A549 (cell line): ENCODE data around the gene GALNT12. TPM values are rescaled to one million over a fixed set of nuclear protein-coding genes. Genes with fewer than 3 reads are reported as not detected.

Experiments used
- ATAC-seq, 2 experiments: fragments of 200-7000 bp in 1 of 2; fragments of >200 bp in 1 of 2; cut with Nextera tagmentation in 1 of 2; cut with Tn5 transposase in 1 of 2; 3 replicates each; pipeline versions ENCODE4 v1.8.0 to v1.9.1; 2018 to 2020; ENCODE audit warnings: mild to moderate bottlenecking in 1 of 2, moderate library complexity in 1 of 2
- CTCF ChIA-PET: fragments of 300-600 bp; sonication (Branson Sonifier 250); formaldehyde crosslinking; extraction: SDS; loops from one replicate; lab custom pipeline; 2021; ENCODE audit warnings: antibody characterized with exemption, inconsistent platforms; lab: Yijun Ruan, JAX
- POLR2A ChIA-PET: fragments of 350-600 bp; formaldehyde crosslinking; extraction: SDS; loops from one replicate; lab custom pipeline; 2021; ENCODE audit warnings: antibody characterized with exemption, inconsistent platforms; lab: Yijun Ruan, JAX
- DNase-seq, 2 experiments: peaks; one replicate each; pipeline versions ENCODE4 v3.0.0 to v3.0.0-alpha.2; 2011 to 2016; ENCODE audit warnings: low read depth in 1 of 2, low spot score in 1 of 2
- FAIRE-seq: peaks from 2 replicates; lab custom pipeline; 2011; peaks lifted over from hg19 to GRCh38; lab: Jason Lieb, UNC
- H3K27ac ChIP-seq, 2 experiments: fragments of >200 bp; sonication (Bioruptor Twin); formaldehyde crosslinking; 3 replicates each; pipeline ENCODE4 v1.5.1; 2016 to 2017
- H3K4me1 ChIP-seq: fragments of >200 bp; sonication (Bioruptor Twin); formaldehyde crosslinking; 3 replicates; pipeline ENCODE4 v1.6.1; 2016
- H3K4me2 ChIP-seq: fragments of >200 bp; sonication (Bioruptor Twin); formaldehyde crosslinking; 3 replicates; pipeline ENCODE4 v1.6.1; 2016
- H3K4me3 ChIP-seq: fragments of >200 bp; sonication (Bioruptor Twin); formaldehyde crosslinking; 3 replicates; pipeline ENCODE4 v1.5.1; 2016
- H3K9me3 ChIP-seq: fragments of >200 bp; sonication (Bioruptor Twin); formaldehyde crosslinking; 3 replicates; pipeline ENCODE4 v1.6.1; 2016
- BHLHE40 ChIP-seq: IDR thresholded peaks from 2 replicates; pipeline ENCODE4 v1.6.1; 2012; ENCODE audit warnings: low read depth, low read length, inconsistent platforms
- CHD4 ChIP-seq: fragments of 200-600 bp; sonication (generic); IDR thresholded peaks from 2 replicates; pipeline ENCODE4 v1.6.1; 2016; ENCODE audit warnings: antibody characterized with exemption, mild to moderate bottlenecking, borderline replicate concordance
- E2F6 ChIP-seq: IDR thresholded peaks from 2 replicates; pipeline ENCODE4 v1.6.1; 2012; ENCODE audit warnings: low read depth, borderline replicate concordance
- EHF ChIP-seq: fragments of 250-450 bp; sonication (Bioruptor Pico); IDR thresholded peaks from 2 replicates; pipeline ENCODE4 v1.5.0; 2020; ENCODE audit warnings: mild to moderate bottlenecking
- ELK1 ChIP-seq: fragments of 150-350 bp; IDR thresholded peaks from 2 replicates; pipeline ENCODE4 v1.6.1; 2014; ENCODE audit warnings: low read depth, mild to moderate bottlenecking, low read length
- FOXS1 ChIP-seq: fragments of 250-450 bp; sonication (Bioruptor Pico); IDR thresholded peaks from 2 replicates; pipeline ENCODE4 v1.5.0; 2020; ENCODE audit warnings: mild to moderate bottlenecking, moderate library complexity
- GATA3 ChIP-seq: IDR thresholded peaks from 2 replicates; pipeline ENCODE4 v1.6.1; 2012; ENCODE audit warnings: borderline replicate concordance
- HMGXB4 ChIP-seq: fragments of 250-450 bp; sonication (Bioruptor Pico); IDR thresholded peaks from 2 replicates; pipeline ENCODE4 v1.5.0; 2021; ENCODE audit warnings: mild to moderate bottlenecking, moderate library complexity, borderline replicate concordance
- HOXB5 ChIP-seq: fragments of 250-450 bp; sonication (Bioruptor Pico); IDR thresholded peaks from 2 replicates; pipeline ENCODE4 v1.5.0; 2020; ENCODE audit warnings: mild to moderate bottlenecking, moderate library complexity
- JUN ChIP-seq, 2 experiments: fragments of >200 bp; sonication (Bioruptor Twin); formaldehyde crosslinking; IDR thresholded peaks; 2 replicates in 1 of 2; 3 replicates in 1 of 2; pipeline ENCODE4 v1.6.1; 2016 to 2017
- JUNB ChIP-seq: fragments of >200 bp; sonication (Bioruptor Twin); formaldehyde crosslinking; IDR thresholded peaks from 2 replicates; pipeline ENCODE4 v1.6.1; 2016
- MAFK ChIP-seq: fragments of 450-650 bp; IDR thresholded peaks from 2 replicates; pipeline ENCODE4 v1.6.1; 2014; ENCODE audit not compliant: partially characterized antibody
- MYC ChIP-seq: IDR thresholded peaks from 2 replicates; pipeline ENCODE4 v1.6.1; 2012; ENCODE audit warnings: mild to moderate bottlenecking, inconsistent platforms, low read length, improper control_type of control experiment, borderline replicate concordance
- NPAS2 ChIP-seq: fragments of 250-450 bp; sonication (Bioruptor Pico); IDR thresholded peaks from 2 replicates; pipeline ENCODE4 v1.8.0; 2022; ENCODE audit warnings: mild to moderate bottlenecking, moderate library complexity, borderline replicate concordance
- SREBF2 ChIP-seq: fragments of 450-650 bp; IDR thresholded peaks from 2 replicates; pipeline ENCODE4 v1.6.1; 2014; ENCODE audit warnings: mild to moderate bottlenecking, moderate library complexity
- ZFP36 ChIP-seq: fragments of 450-650 bp; IDR thresholded peaks from 2 replicates; pipeline ENCODE4 v1.6.1; 2014; ENCODE audit warnings: borderline replicate concordance; ENCODE audit not compliant: partially characterized antibody
- ZSCAN20 ChIP-seq: fragments of 250-450 bp; sonication (Bioruptor Pico); IDR thresholded peaks from 2 replicates; pipeline ENCODE4 v1.8.0; 2022; ENCODE audit warnings: mild to moderate bottlenecking, moderate library complexity
- WGBS: methylation state at CpG from one replicate; pipeline ENCODE4 v1.1.6; 2017; ENCODE audit errors: missing lambda C conversion rate; 5-methylcytosine and 5-hydroxymethylcytosine counted together
- polyA plus RNA-seq, 4 experiments: library from polyadenylated mRNA; depleted of rRNA in 3 of 4; stranded (reverse); fragments of >200 nt; fragmentation: RNase III in 1 of 4; extraction: RNeasy Plus Mini Kit Qiagen cat#74134 plus additional on column Dnase treatment in 1 of 4; gene quantifications; 2 replicates in 3 of 4; 3 replicates in 1 of 4; pipeline ENCODE4 v1.2.3, GENCODE V29; 2011 to 2017
- TF ChIP-seq, protein P1 (sequence below): fragments of >200 bp; sonication (Bioruptor Twin); formaldehyde crosslinking; IDR thresholded peaks from 3 replicates; pipeline ENCODE4 v1.6.1; 2016
- TF ChIP-seq, protein P2 (sequence below): fragments of >200 bp; sonication (Bioruptor Twin); formaldehyde crosslinking; IDR thresholded peaks from 2 replicates; pipeline ENCODE4 v1.6.1; 2016
- TF ChIP-seq, protein P3 (sequence below): fragments of 200-600 bp; sonication (generic); IDR thresholded peaks from 2 replicates; pipeline ENCODE4 v1.6.1; 2016; ENCODE audit warnings: antibody characterized with exemption, mild to moderate bottlenecking, moderate library complexity

GALNT12 gene
- polyA plus RNA-seq, 2 of the 4 experiments (the other 2 are of a cell fraction) = 3.2 to 7.3 TPM

- TF ChIP-seq ELK1 (no peak), BHLHE40 (no peak), SREBF2 (no peak), GATA3 (no peak), HOXB5 (CRISPR knock-in tag) (no peak)
- TF ChIP-seq, protein P1, sequence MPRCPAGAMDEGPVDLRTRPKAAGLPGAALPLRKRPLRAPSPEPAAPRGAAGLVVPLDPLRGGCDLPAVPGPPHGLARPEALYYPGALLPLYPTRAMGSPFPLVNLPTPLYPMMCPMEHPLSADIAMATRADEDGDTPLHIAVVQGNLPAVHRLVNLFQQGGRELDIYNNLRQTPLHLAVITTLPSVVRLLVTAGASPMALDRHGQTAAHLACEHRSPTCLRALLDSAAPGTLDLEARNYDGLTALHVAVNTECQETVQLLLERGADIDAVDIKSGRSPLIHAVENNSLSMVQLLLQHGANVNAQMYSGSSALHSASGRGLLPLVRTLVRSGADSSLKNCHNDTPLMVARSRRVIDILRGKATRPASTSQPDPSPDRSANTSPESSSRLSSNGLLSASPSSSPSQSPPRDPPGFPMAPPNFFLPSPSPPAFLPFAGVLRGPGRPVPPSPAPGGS = no peak
- TF ChIP-seq, protein P2, sequence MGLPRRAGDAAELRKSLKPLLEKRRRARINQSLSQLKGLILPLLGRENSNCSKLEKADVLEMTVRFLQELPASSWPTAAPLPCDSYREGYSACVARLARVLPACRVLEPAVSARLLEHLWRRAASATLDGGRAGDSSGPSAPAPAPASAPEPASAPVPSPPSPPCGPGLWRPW = no peak
Observed at GRCh38 chr9:98892690-98893089, 85.2 kb downstream of the GALNT12 start (continued).

- FAIRE-seq (no peak), DNase-seq (no peak), ATAC-seq (no peak)
- CTCF ChIA-PET = interaction anchor here (1.4 kb wide), 1 partner anchor 46 kb away, joined by 3 read pairs; no protein-coding TSS in a partner anchor
- TF ChIP-seq SREBF2 (no peak), NPAS2 (CRISPR knock-in tag) (no peak), MYC (no peak), HMGXB4 (CRISPR knock-in tag) (no peak), FOXS1 (CRISPR knock-in tag) (no peak), HOXB5 (CRISPR knock-in tag) (no peak), ZSCAN20 (no peak), JUN (IDR thresholded peaks at IDR 0.05) (no peak), ZFP36 (no peak), E2F6 (no peak), MAFK (no peak), JUNB (no peak), BHLHE40 (no peak), EHF (CRISPR knock-in tag) (no peak), CHD4 (no peak)
- TF ChIP-seq, protein P3, sequence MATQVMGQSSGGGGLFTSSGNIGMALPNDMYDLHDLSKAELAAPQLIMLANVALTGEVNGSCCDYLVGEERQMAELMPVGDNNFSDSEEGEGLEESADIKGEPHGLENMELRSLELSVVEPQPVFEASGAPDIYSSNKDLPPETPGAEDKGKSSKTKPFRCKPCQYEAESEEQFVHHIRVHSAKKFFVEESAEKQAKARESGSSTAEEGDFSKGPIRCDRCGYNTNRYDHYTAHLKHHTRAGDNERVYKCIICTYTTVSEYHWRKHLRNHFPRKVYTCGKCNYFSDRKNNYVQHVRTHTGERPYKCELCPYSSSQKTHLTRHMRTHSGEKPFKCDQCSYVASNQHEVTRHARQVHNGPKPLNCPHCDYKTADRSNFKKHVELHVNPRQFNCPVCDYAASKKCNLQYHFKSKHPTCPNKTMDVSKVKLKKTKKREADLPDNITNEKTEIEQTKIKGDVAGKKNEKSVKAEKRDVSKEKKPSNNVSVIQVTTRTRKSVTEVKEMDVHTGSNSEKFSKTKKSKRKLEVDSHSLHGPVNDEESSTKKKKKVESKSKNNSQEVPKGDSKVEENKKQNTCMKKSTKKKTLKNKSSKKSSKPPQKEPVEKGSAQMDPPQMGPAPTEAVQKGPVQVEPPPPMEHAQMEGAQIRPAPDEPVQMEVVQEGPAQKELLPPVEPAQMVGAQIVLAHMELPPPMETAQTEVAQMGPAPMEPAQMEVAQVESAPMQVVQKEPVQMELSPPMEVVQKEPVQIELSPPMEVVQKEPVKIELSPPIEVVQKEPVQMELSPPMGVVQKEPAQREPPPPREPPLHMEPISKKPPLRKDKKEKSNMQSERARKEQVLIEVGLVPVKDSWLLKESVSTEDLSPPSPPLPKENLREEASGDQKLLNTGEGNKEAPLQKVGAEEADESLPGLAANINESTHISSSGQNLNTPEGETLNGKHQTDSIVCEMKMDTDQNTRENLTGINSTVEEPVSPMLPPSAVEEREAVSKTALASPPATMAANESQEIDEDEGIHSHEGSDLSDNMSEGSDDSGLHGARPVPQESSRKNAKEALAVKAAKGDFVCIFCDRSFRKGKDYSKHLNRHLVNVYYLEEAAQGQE = no peak
- TF ChIP-seq, protein P1 = no peak
- H3K4me2 ChIP-seq = no peak overlapping the region
- H3K4me1 ChIP-seq = no peaks in the 10 kb centered on the region
- no peak overlapping the region for H3K4me3 ChIP-seq
- POLR2A ChIA-PET = no interaction called here
- peaks cover 30% of the 10 kb centered on the region; the same call in 2 of the 3 replicates for H3K9me3 ChIP-seq
- no peak overlapping the region for H3K27ac ChIP-seq
- 9% methylated on average over 3 of the region's 3 CpGs for WGBS
Observed at GRCh38 chr9:98894171-98894570, 86.7 kb downstream of the GALNT12 start.
